Measurements from ENCODE around the gene CYP2S1. TPM values are rescaled to one million over a fixed set of nuclear protein-coding genes. Genes with fewer than 3 reads are reported as not detected.

The CYP2S1 gene
- total RNA-seq, 6 experiments from 2014 or later, result 0.54 to 1.9 (median 0.99) TPM

DNA sequence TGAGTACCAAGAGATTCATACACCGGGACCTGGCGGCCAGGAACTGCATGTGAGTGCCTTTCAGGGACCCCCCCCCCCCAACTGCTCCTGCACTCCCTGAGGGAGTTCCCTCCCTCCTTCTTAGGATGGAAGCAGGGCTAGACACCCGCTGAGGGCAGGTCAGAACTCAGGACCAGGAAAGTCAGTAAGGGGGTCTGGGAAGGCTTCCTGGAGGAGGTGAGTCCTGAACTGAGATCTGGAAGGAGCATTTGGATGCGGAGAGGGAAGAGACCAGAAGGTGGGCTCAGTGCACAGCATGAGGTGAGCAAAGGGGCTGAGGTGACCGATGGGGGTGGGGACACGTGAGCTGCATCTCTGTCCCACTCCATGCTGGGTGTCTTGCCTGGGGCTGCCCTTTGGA lies 60.6 kb downstream of the CYP2S1 start:
- no peak for DNase-seq
- Histone ChIP-seq H3K4me1 (no peaks in the 10 kb centered on the region), H3K27me3 (no peaks in the 10 kb centered on the region), H3K9me3 (no peaks in the 10 kb centered on the region), H3K27ac (no peak overlapping the region), H3K36me3 (no peaks in the 10 kb centered on the region), H3K4me3 (no peak overlapping the region)
- WGBS (ENCODE audit: insufficient coverage, low coverage, low lambda C conversion rate, missing lambda C conversion rate), result 70% methylated on average over 3 of the region's 6 CpGs
- TF ChIP-seq, protein P1, sequence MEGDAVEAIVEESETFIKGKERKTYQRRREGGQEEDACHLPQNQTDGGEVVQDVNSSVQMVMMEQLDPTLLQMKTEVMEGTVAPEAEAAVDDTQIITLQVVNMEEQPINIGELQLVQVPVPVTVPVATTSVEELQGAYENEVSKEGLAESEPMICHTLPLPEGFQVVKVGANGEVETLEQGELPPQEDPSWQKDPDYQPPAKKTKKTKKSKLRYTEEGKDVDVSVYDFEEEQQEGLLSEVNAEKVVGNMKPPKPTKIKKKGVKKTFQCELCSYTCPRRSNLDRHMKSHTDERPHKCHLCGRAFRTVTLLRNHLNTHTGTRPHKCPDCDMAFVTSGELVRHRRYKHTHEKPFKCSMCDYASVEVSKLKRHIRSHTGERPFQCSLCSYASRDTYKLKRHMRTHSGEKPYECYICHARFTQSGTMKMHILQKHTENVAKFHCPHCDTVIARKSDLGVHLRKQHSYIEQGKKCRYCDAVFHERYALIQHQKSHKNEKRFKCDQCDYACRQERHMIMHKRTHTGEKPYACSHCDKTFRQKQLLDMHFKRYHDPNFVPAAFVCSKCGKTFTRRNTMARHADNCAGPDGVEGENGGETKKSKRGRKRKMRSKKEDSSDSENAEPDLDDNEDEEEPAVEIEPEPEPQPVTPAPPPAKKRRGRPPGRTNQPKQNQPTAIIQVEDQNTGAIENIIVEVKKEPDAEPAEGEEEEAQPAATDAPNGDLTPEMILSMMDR (IDR thresholded peaks at IDR 0.05), result no peak
- no peak for TF ChIP-seq POLR2A (IDR thresholded peaks at IDR 0.05)
- intact Hi-C loops (cut with DNase I), result no loop called here
- no peak for ATAC-seq

DNA sequence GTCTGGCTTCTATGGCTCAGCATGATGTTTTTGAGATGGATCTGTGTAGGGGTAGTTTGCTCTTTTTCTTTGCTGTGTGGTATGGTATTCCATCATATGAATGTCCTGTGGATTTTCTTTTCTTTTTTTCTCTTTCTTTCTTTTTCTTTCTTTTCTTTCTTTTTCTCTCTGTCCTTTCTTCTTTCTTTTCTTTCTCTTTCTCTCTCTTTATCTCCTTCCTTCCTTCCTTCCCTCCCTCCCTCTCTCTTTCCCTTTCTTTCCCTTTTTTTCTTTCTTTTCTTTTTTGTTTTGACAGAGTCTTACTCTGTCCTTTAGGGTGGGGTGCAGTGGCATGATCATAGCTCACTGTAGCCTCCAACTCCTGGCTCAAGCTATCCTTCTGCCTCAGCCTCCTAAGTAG lies 62.2 kb downstream of the CYP2S1 start:
- Histone ChIP-seq H3K4me1 (no peaks in the 10 kb centered on the region), H3K4me3 (no peak overlapping the region), H3K36me3 (no peaks in the 10 kb centered on the region), H3K9me3 (no peaks in the 10 kb centered on the region), H3K27me3 (no peaks in the 10 kb centered on the region), H3K27ac (no peak overlapping the region)
- intact Hi-C loops (cut with DNase I), result loop anchor here (5.0 kb wide), 1 partner anchor 48 kb away; no protein-coding TSS in a partner anchor
- TF ChIP-seq, protein P1 (IDR thresholded peaks at IDR 0.05), result no peak
- no peak for TF ChIP-seq POLR2A (IDR thresholded peaks at IDR 0.05)
- ATAC-seq (no peak), DNase-seq (no peak)

Other genes starting within 250 kb of the CYP2S1 start
- 1,000 to 10,000 TPM in 1 of 6 experiments, 100 to 1,000 TPM in 3, 1 to 10 TPM in 2; 7.9 to 5,721 (median 385) TPM for gene CYP2B6, start 201.9 kb upstream of the CYP2S1 start, total RNA-seq
- 10 to 100 TPM in 1 of 6 experiments, 1 to 10 TPM in 1, under 1 TPM in 1, not detected in 3; 0.73 to 15.8 (median 2.1) TPM for gene CYP2A13, start 104.8 kb upstream of the CYP2S1 start, total RNA-seq
- gene CYP2F1, start 78.8 kb upstream of the CYP2S1 start, total RNA-seq, result not detected
- 10 to 100 TPM in 3 of 6 experiments, 1 to 10 TPM in 3; 5.7 to 20.3 (median 10.2) TPM for gene AXL, start 26.0 kb downstream of the CYP2S1 start, total RNA-seq
- gene HNRNPUL1, start 71.2 kb downstream of the CYP2S1 start, total RNA-seq, result 10 to 100 TPM; 53.5 to 70.0 (median 61.8) TPM
- 1 to 10 TPM; 4.6 to 7.2 (median 6.9) TPM for gene CCDC97, start 117.0 kb downstream of the CYP2S1 start, total RNA-seq
- 10 to 100 TPM in 2 of 6 experiments, 1 to 10 TPM in 4; 4.9 to 19.1 (median 8.5) TPM for gene TGFB1, start 160.7 kb downstream of the CYP2S1 start, total RNA-seq
- 1 to 10 TPM; 1.7 to 4.4 (median 2.6) TPM for gene B9D2, start 170.9 kb downstream of the CYP2S1 start, total RNA-seq
- gene TMEM91, start 183.3 kb downstream of the CYP2S1 start, total RNA-seq, result 1 to 10 TPM; 1.8 to 4.1 (median 3.0) TPM
- 10 to 100 TPM in 5 of 6 experiments, 1 to 10 TPM in 1; 6.1 to 26.6 (median 14.1) TPM for gene EXOSC5, start 204.1 kb downstream of the CYP2S1 start, total RNA-seq
- 10 to 100 TPM; 32.1 to 68.7 (median 48.9) TPM for gene BCKDHA, start 204.6 kb downstream of the CYP2S1 start, total RNA-seq
- 1 to 10 TPM in 1 of 6 experiments, under 1 TPM in 5; 0.50 to 1.2 (median 0.63) TPM for gene B3GNT8, start 234.2 kb downstream of the CYP2S1 start, total RNA-seq
- 10 to 100 TPM; 18.9 to 30.5 (median 22.5) TPM for gene DMAC2, start 246.7 kb downstream of the CYP2S1 start, total RNA-seq
- not detected for gene ERICH4, start 249.9 kb downstream of the CYP2S1 start, total RNA-seq